DOHH2 (cell line): ENCODE measurements around the gene OXNAD1.

Experiments
- H3F3A ChIP-seq: fragments of 200-600 bp; sonication (generic), shearing (Covaris generic); 2 replicates; pipeline ENCODE4 v1.6.0; 2016; ENCODE audit warnings: antibody characterized with exemption, mild to moderate bottlenecking; ENCODE audit not compliant: control insufficient read depth, insufficient read depth
- H3K27ac ChIP-seq: fragments of 200-600 bp; sonication (generic); 2 replicates; pipeline ENCODE4 v1.5.1; 2014; ENCODE audit warnings: low read depth, mild to moderate bottlenecking, low read length, moderate library complexity
- H3K27me3 ChIP-seq: fragments of 200-600 bp; sonication (generic); 2 replicates; pipeline ENCODE4 v1.6.1; 2014; ENCODE audit warnings: mild to moderate bottlenecking, low read length, mixed read lengths; ENCODE audit not compliant: control insufficient read depth
- H3K36me3 ChIP-seq: fragments of 200-600 bp; sonication (generic); 2 replicates; pipeline ENCODE4 v1.6.1; 2014; ENCODE audit warnings: mild to moderate bottlenecking, low read length, moderate library complexity, mixed read lengths; ENCODE audit not compliant: control insufficient read depth
- H3K4me1 ChIP-seq: fragments of 200-600 bp; sonication (generic); 2 replicates; pipeline ENCODE4 v1.6.1; 2014; ENCODE audit warnings: mild to moderate bottlenecking, low read length, mixed read lengths; ENCODE audit not compliant: control insufficient read depth
- H3K4me2 ChIP-seq: fragments of 200-600 bp; sonication (generic); 2 replicates; pipeline ENCODE4 v1.6.0; 2014; ENCODE audit warnings: mild to moderate bottlenecking, low read length, moderate library complexity
- H3K4me3 ChIP-seq: fragments of 200-600 bp; sonication (generic); 2 replicates; pipeline ENCODE4 v1.5.1; 2014; ENCODE audit warnings: mild to moderate bottlenecking, low read length, mixed read lengths
- H3K79me2 ChIP-seq: fragments of 200-600 bp; sonication (generic); 2 replicates; pipeline ENCODE4 v1.6.1; 2014; ENCODE audit warnings: mild to moderate bottlenecking, low read length, mixed read lengths; ENCODE audit not compliant: control insufficient read depth
- H3K9me2 ChIP-seq: fragments of 200-600 bp; sonication (generic); replicated peaks from 2 replicates; pipeline ENCODE4 v1.6.1; 2014; ENCODE audit warnings: mild to moderate bottlenecking, low read length, mixed read lengths; ENCODE audit not compliant: control insufficient read depth
- H3K9me3 ChIP-seq: fragments of 200-600 bp; sonication (generic); 2 replicates; pipeline ENCODE4 v1.6.1; 2014; ENCODE audit warnings: antibody characterized with exemption, low read length, mixed read lengths; ENCODE audit not compliant: control insufficient read depth, insufficient read depth
- H4K20me1 ChIP-seq: fragments of 200-600 bp; sonication (generic); 2 replicates; pipeline ENCODE4 v1.6.0; 2014; ENCODE audit warnings: low read depth, mild to moderate bottlenecking, antibody characterized with exemption, low read length, moderate library complexity; ENCODE audit not compliant: control insufficient read depth, insufficient read depth
- CTCF ChIP-seq: fragments of 200-600 bp; sonication (generic); IDR thresholded peaks from one replicate; pipeline ENCODE4 v1.5.1; 2014; ENCODE audit warnings: antibody characterized with exemption, mild to moderate bottlenecking, low read depth, low read length; ENCODE audit not compliant: poor library complexity, severe bottlenecking
- EZH2phosphoT487 ChIP-seq: fragments of 200-600 bp; sonication (generic); IDR thresholded peaks from 2 replicates; pipeline ENCODE4 v1.6.1; 2017; ENCODE audit warnings: borderline replicate concordance, mild to moderate bottlenecking, antibody characterized with exemption, low read length, moderate library complexity, mixed read lengths

The OXNAD1 gene

GRCh38 chr3:16294844-16295243 lies 29.8 kb downstream of the OXNAD1 start:
- Histone ChIP-seq H4K20me1 (no peaks in the 10 kb centered on the region), H3K27ac (no peak overlapping the region), H3K27me3 (no peaks in the 10 kb centered on the region), H3K36me3 (peaks cover 78% of the 10 kb centered on the region), H3K79me2 (peaks cover 13% of the 10 kb centered on the region), H3K4me1 (peaks cover 18% of the 10 kb centered on the region), H3F3A (peaks cover 8% of the 10 kb centered on the region; the same call in 1 of the 2 replicates), H3K4me2 (no peak overlapping the region), H3K4me3 (no peak overlapping the region), H3K9me3 (peaks cover 6% of the 10 kb centered on the region; the same call in 1 of the 2 replicates), H3K9me2 (no peaks in the 10 kb centered on the region)
- TF ChIP-seq CTCF = no peak
- TF ChIP-seq EZH2phosphoT487 = no peak

DNA sequence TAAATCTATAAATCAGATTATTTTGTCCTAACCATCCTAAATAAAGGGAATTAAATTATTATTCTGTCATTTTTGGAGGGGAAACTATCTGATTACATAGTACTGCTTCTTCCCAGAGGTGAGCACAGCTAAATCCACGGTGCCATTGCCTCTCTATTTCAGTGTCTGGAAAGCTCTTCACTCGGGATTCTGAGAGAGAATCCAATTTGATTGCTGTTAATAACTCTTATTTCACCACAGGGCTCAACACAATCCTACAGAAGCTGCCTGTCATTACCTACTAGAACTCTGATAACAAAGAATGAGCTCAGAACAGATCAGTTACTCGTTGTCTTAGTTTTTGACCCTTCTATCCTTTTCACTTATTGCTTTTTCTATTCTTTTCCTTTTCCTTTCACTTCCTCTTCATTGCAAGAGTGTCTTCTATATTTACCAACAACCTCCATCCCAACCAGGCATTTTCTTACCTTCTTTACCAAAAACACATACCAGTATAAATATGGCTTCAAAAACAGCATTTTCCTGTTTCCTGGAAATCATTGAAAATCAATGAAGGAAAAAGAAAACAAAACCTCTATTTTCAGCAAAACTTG lies 30.4 kb downstream of the OXNAD1 start:
- H3K4me2 ChIP-seq = no peak overlapping the region
- no peaks in the 10 kb centered on the region for H3K27me3 ChIP-seq
- H3K4me3 ChIP-seq = no peak overlapping the region
- H4K20me1 ChIP-seq = no peaks in the 10 kb centered on the region
- peaks cover 8% of the 10 kb centered on the region; the same call in 1 of the 2 replicates for H3F3A ChIP-seq
- TF ChIP-seq CTCF = no peak
- no peak for TF ChIP-seq EZH2phosphoT487
- H3K9me2 ChIP-seq = no peaks in the 10 kb centered on the region
- no peak overlapping the region for H3K27ac ChIP-seq
- H3K79me2 ChIP-seq = peaks cover 13% of the 10 kb centered on the region
- H3K9me3 ChIP-seq = peaks cover 6% of the 10 kb centered on the region; the same call in 1 of the 2 replicates
- H3K4me1 ChIP-seq = peaks cover 22% of the 10 kb centered on the region
- H3K36me3 ChIP-seq = peaks cover 78% of the 10 kb centered on the region

- peaks cover 6% of the 10 kb centered on the region; the same call in 1 of the 2 replicates for H3K9me3 ChIP-seq
- H3K79me2 ChIP-seq = no peaks in the 10 kb centered on the region
- no peak overlapping the region for H3K4me2 ChIP-seq
- peaks cover 5% of the 10 kb centered on the region for H3F3A ChIP-seq
- peaks cover 83% of the 10 kb centered on the region for H3K36me3 ChIP-seq
- H3K4me1 ChIP-seq = peaks cover 25% of the 10 kb centered on the region
- no peak overlapping the region for H3K27ac ChIP-seq
- H3K9me2 ChIP-seq = no peaks in the 10 kb centered on the region
- no peaks in the 10 kb centered on the region for H4K20me1 ChIP-seq
- no peak overlapping the region for H3K4me3 ChIP-seq
- no peaks in the 10 kb centered on the region for H3K27me3 ChIP-seq
- no peak for TF ChIP-seq CTCF
- TF ChIP-seq EZH2phosphoT487 = no peak
Measured at GRCh38 chr3:16297997-16298885, 33.2 kb downstream of the OXNAD1 start.
